B cell (primary cell): ENCODE measurements around the gene WDR27. TPM values are rescaled to one million over a fixed set of nuclear protein-coding genes. Genes with fewer than 3 reads are reported as not detected.
A peak's percentile ranks its signal among the peaks of the same experiment; 100 is the strongest.

ENCODE experiments used
- ATAC-seq: fragments of 200-7000 bp; cut with Tn5 transposase; one replicate; pipeline ENCODE4 v1.10.0; 2021; ENCODE audit warnings: low read depth, mild to moderate bottlenecking, moderate number of reproducible peaks, moderate library complexity
- CTCF ChIA-PET: fragments of 350-600 bp; sonication (Branson Sonifier 250); formaldehyde crosslinking; loops from one replicate; lab custom pipeline; 2021; ENCODE audit warnings: antibody characterized with exemption, inconsistent platforms; lab: Charles Lee
- POLR2A ChIA-PET: fragments of 350-600 bp; sonication (Branson Sonifier 250); formaldehyde crosslinking; loops from one replicate; lab custom pipeline; 2021; ENCODE audit warnings: antibody characterized with exemption; lab: Charles Lee
- DNase-seq: peaks from one replicate; pipeline ENCODE4 v3.0.0; 2013
- H2AFZ ChIP-seq: 2 replicates; pipeline ENCODE4 v1.6.1; 2012; ENCODE audit warnings: mild to moderate bottlenecking, low read depth, low read length; ENCODE audit not compliant: insufficient read depth, poor library complexity, severe bottlenecking
- H3K27ac ChIP-seq, 2 donors: 1 replicate in 1 of 2; 2 replicates in 1 of 2; pipeline ENCODE4 v1.5.1; 2012 to 2013; ENCODE audit warnings: low read length in 2 of 2, mild to moderate bottlenecking in 2 of 2, moderate library complexity in 1 of 2
- H3K27me3 ChIP-seq, 4 experiments: fragments of 200-600 bp in 1 of 4; sonication (generic) in 1 of 4; replicated peaks in 1 of 4; 1 replicate in 2 of 4; 2 replicates in 2 of 4; pipeline versions ENCODE4 v1.6.1 to v1.7.0; 2013 to 2016; ENCODE audit warnings: low read length in 3 of 4, mild to moderate bottlenecking in 2 of 4, mixed read lengths in 1 of 4, moderate library complexity in 1 of 4; ENCODE audit not compliant: insufficient read depth in 4 of 4, control insufficient read depth in 3 of 4; ENCODE audit errors: control extremely low read depth in 1 of 4
- H3K36me3 ChIP-seq, 2 experiments: replicated peaks in 1 of 2; 1 replicate in 1 of 2; 2 replicates in 1 of 2; pipeline versions ENCODE4 v1.6.1 to v1.7.1; 2013; ENCODE audit warnings: low read length in 1 of 2; ENCODE audit not compliant: insufficient read depth in 2 of 2, control insufficient read depth in 1 of 2; ENCODE audit errors: control extremely low read depth in 1 of 2, extremely low read depth in 1 of 2
- H3K4me1 ChIP-seq, 2 donors: fragments of 200-600 bp in 1 of 2; sonication (generic) in 1 of 2; 1 replicate in 1 of 2; 2 replicates in 1 of 2; pipeline versions ENCODE4 v1.5.1 to v1.6.1; 2013 to 2017; ENCODE audit warnings: low read length in 2 of 2; ENCODE audit not compliant: control insufficient read depth in 2 of 2, insufficient read depth in 2 of 2
- H3K4me2 ChIP-seq: replicated peaks from 2 replicates; pipeline ENCODE3; 2012; ENCODE audit warnings: mild to moderate bottlenecking, low read depth, low read length; ENCODE audit not compliant: poor library complexity, severe bottlenecking
- H3K4me3 ChIP-seq, 5 experiments: fragments of 200-600 bp in 1 of 5; sonication (generic) in 1 of 5; 1 replicate in 3 of 5; 2 replicates in 2 of 5; pipeline versions ENCODE4 v1.5.1 to v1.7.0; 2011 to 2016; ENCODE audit warnings: low read length in 4 of 5, mild to moderate bottlenecking in 4 of 5, low read depth in 2 of 5, control low read depth in 1 of 5, moderate library complexity in 1 of 5; ENCODE audit not compliant: insufficient read depth in 1 of 5; ENCODE audit errors: control extremely low read depth in 1 of 5, extremely low read depth in 1 of 5
- H3K79me2 ChIP-seq: fragments of 200-600 bp; sonication (generic); one replicate; pipeline ENCODE4 v1.6.0; 2016; ENCODE audit warnings: low read length; ENCODE audit not compliant: control insufficient read depth, insufficient read depth
- H3K9ac ChIP-seq: fragments of 200-600 bp; sonication (generic); 2 replicates; pipeline ENCODE4 v1.6.1; 2017; ENCODE audit warnings: mild to moderate bottlenecking, low read length, moderate library complexity
- H3K9me3 ChIP-seq, 3 donors: one replicate each; pipeline versions ENCODE4 v1.6.1 to v1.7.1; 2013; ENCODE audit warnings: low read length in 2 of 3; ENCODE audit not compliant: control insufficient read depth in 2 of 3, insufficient read depth in 1 of 3; ENCODE audit errors: control extremely low read depth in 1 of 3
- H4K20me1 ChIP-seq: 2 replicates; pipeline ENCODE4 v1.6.0; 2012; ENCODE audit warnings: mild to moderate bottlenecking, low read length; ENCODE audit not compliant: insufficient read depth, control insufficient read depth, poor library complexity, severe bottlenecking
- H3K27ac Mint-ChIP-seq: one replicate; pipeline ENCODE4 v1.8.0; 2021; ENCODE audit warnings: mixed read lengths
- H3K27me3 Mint-ChIP-seq: one replicate; pipeline ENCODE4 v1.8.0; 2021; ENCODE audit warnings: mixed read lengths
- H3K4me1 Mint-ChIP-seq: one replicate; pipeline ENCODE4 v1.8.0; 2021; ENCODE audit warnings: mixed read lengths
- H3K4me3 Mint-ChIP-seq: one replicate; pipeline ENCODE4 v1.8.0; 2021; ENCODE audit warnings: mixed read lengths
- H3K9me3 Mint-ChIP-seq: one replicate; pipeline ENCODE4 v1.8.0; 2022; ENCODE audit warnings: mixed read lengths; ENCODE audit not compliant: insufficient read depth
- EZH2 ChIP-seq: IDR thresholded peaks from 2 replicates; pipeline ENCODE4 v1.6.1; 2012; ENCODE audit warnings: borderline replicate concordance, low read depth, mild to moderate bottlenecking, moderate library complexity, low read length; ENCODE audit not compliant: insufficient read depth, poor library complexity, severe bottlenecking
- WGBS: methylation state at CpG from one replicate; pipeline ENCODE4 v1.1.5; 2013; ENCODE audit warnings: missing lambda C conversion rate; ENCODE audit not compliant: insufficient coverage; 5-methylcytosine and 5-hydroxymethylcytosine counted together
- intact Hi-C: fragments of 100-400 bp; cut with micrococcal nuclease; formaldehyde crosslinking; loops from one replicate; pipeline ENCODE4 v1.10.0; 2022
- polyA plus RNA-seq: library from polyadenylated mRNA; depleted of rRNA; stranded (reverse); fragments of >200 nt; gene quantifications from 2 replicates; pipeline ENCODE4 v1.2.3, GENCODE V29; 2012
- total RNA-seq, 2 donors: library from RNA; stranded (reverse); fragments of 120-200 nt in 1 of 2; gene quantifications; 1 replicate in 1 of 2; 2 replicates in 1 of 2; pipeline versions ENCODE4 v1.2.3 to v1.2.4, GENCODE V29; 2013 to 2022
- TF ChIP-seq, protein P1 (sequence below): fragments of 200-600 bp; IDR thresholded peaks from one replicate; pipeline ENCODE4 v1.8.0; 2022; ENCODE audit warnings: antibody characterized with exemption, mild to moderate bottlenecking

WDR27 gene
- total and polyA plus RNA-seq, 2 donors (not counting 1 experiment from before 2014, with no cell fraction given), result 64.3 to 86.3 TPM

DNA sequence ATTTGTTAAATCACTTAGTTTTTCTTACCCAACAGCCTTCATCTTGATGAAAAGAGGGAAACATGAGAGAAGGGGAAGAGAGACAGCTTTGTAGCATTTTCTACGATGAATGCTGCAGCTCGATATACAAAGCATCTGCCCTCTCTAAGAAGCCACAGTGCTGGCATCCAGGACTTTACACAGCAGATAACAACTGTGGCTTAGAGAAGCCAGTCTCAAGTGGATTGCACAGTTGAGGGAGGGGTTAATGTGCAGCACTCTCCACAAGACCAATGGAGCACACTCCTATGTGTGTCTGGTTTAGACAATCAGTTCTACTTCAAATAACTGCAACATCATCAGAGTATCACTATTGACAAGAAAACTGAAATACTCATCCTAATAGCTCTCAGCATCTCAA lies 5.9 kb upstream of the WDR27 start:
- Histone ChIP-seq H3K4me3 (no peak overlapping the region), H3K79me2 (peaks cover 24% of the 10 kb centered on the region), H3K9ac (no peak overlapping the region), H3K4me1 (peaks cover 17 to 35% of the 10 kb centered on the region in 2 donors), H3K9me3 (no peaks in the 10 kb centered on the region), H3K27me3 (no peaks in the 10 kb centered on the region), H3K27ac (peak overlapping the region in 1 of 2 donors; percentile 10), H4K20me1 (no peaks in the 10 kb centered on the region), H2AFZ (no peak overlapping the region), H3K36me3 (peaks cover 8 to 22% of the 10 kb centered on the region in 2 experiments), H3K4me2 (no peak overlapping the region)
- intact Hi-C loops, result loop anchor here (10.0 kb wide), 1 partner anchor 123 kb away; no protein-coding TSS in a partner anchor
- TF ChIP-seq, protein P1, sequence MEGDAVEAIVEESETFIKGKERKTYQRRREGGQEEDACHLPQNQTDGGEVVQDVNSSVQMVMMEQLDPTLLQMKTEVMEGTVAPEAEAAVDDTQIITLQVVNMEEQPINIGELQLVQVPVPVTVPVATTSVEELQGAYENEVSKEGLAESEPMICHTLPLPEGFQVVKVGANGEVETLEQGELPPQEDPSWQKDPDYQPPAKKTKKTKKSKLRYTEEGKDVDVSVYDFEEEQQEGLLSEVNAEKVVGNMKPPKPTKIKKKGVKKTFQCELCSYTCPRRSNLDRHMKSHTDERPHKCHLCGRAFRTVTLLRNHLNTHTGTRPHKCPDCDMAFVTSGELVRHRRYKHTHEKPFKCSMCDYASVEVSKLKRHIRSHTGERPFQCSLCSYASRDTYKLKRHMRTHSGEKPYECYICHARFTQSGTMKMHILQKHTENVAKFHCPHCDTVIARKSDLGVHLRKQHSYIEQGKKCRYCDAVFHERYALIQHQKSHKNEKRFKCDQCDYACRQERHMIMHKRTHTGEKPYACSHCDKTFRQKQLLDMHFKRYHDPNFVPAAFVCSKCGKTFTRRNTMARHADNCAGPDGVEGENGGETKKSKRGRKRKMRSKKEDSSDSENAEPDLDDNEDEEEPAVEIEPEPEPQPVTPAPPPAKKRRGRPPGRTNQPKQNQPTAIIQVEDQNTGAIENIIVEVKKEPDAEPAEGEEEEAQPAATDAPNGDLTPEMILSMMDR, result no peak
- TF ChIP-seq EZH2, result no peak
- Mint-ChIP-seq H3K4me1 (peaks cover 48% of the 10 kb centered on the region), H3K27ac (no peak overlapping the region), H3K27me3 (no peaks in the 10 kb centered on the region), H3K4me3 (no peak overlapping the region), H3K9me3 (no peaks in the 10 kb centered on the region)
- DNase-seq, result no peak
- ChIA-PET CTCF (no interaction called here), POLR2A (no interaction called here)
- WGBS, result no CpG with 5 or more reads among the region's 2 CpGs
- no peak for ATAC-seq

DNA sequence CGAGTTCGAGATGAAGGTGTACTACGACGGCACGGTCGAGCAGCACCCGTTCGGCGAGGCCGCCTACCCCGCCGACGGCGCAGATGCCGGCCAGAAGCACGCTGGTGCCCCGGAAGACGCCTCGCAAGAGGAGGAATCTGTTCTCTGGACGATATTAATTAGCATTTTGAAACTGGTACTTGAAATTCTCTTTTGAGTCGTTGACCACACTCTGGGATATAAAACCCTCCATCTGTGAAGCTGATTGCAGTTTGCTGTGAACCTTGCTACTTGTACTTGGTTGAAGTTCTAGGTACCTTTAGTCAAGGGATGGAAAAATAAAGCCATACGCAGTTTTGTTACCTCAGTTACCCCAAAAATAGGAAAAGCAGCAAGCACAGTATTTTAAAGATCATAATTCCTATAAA lies 1.0 kb upstream of the WDR27 start:
- no peak for DNase-seq
- Histone ChIP-seq H3K9me3 (no peaks in the 10 kb centered on the region), H3K4me1 (peaks cover 27 to 44% of the 10 kb centered on the region in 2 donors), H2AFZ (peak overlapping the region; percentile 97), H3K79me2 (peaks cover 40% of the 10 kb centered on the region), H3K27me3 (no peaks in the 10 kb centered on the region), H3K36me3 (peaks cover 6 to 7% of the 10 kb centered on the region in 2 experiments), H4K20me1 (no peaks in the 10 kb centered on the region), H3K4me3 (peak overlapping the region; percentile 61 to 95 (median 85)), H3K27ac (peak overlapping the region; percentile 86 to 95), H3K4me2 (peak overlapping the region; percentile 85), H3K9ac (peak overlapping the region; percentile 92)
- peak overlapping the region; percentile 91 for H3K27ac Mint-ChIP-seq
- TF ChIP-seq, protein P1, result no peak
- TF ChIP-seq EZH2, result no peak
- ChIA-PET POLR2A (interaction anchor here (2.5 to 3.0 kb wide), 2 partner anchors 20 to 49 kb away, joined by 20 to 28 read pairs; partner anchors contain the start of genes DYNLT2 and ERMARD), CTCF (interaction anchor here (1.2 to 2.1 kb wide), 3 partner anchors 19 to 52 kb away, joined by 3 to 8 read pairs (median 3); no protein-coding TSS in a partner anchor)
- 11% methylated on average over 17 of the region's 22 CpGs for WGBS
- H3K4me1 Mint-ChIP-seq, result peaks cover 55% of the 10 kb centered on the region
- H3K4me3 Mint-ChIP-seq, result peak overlapping the region; percentile 95
- no peaks in the 10 kb centered on the region for H3K9me3 Mint-ChIP-seq
- H3K27me3 Mint-ChIP-seq, result no peaks in the 10 kb centered on the region
- ATAC-seq, result no peak
- intact Hi-C loops, result loop anchor here (1.0 to 10.0 kb wide), 5 partner anchors 20 to 881 kb away; partner anchors contain the start of genes DYNLT2, ERMARD, PDCD2 and TBP
